Bronchial epithelial cell (primary cell): Measurements from ENCODE around the gene DRAXIN. TPM values are rescaled to one million over a fixed set of nuclear protein-coding genes. Genes with fewer than 3 reads are reported as not detected.

Source experiments
- DNase-seq: peaks from one replicate; pipeline ENCODE4 v3.0.0-alpha.2; 2010; ENCODE audit warnings: low read depth
- FAIRE-seq: peaks from 2 replicates; lab custom pipeline; 2011; peaks lifted over from hg19 to GRCh38; lab: Jason Lieb, UNC
- H3K27me3 ChIP-seq: 2 replicates; pipeline ENCODE4 v1.5.1; 2011; ENCODE audit warnings: low read length; ENCODE audit not compliant: control insufficient read depth, insufficient read depth
- H3K36me3 ChIP-seq: 2 replicates; pipeline ENCODE4 v1.5.1; 2011; ENCODE audit warnings: low read length; ENCODE audit not compliant: control insufficient read depth, insufficient read depth
- H3K4me3 ChIP-seq: 2 replicates; pipeline ENCODE4 v1.5.1; 2011; ENCODE audit warnings: mild to moderate bottlenecking, low read depth, low read length, control low read depth
- CTCF ChIP-seq: IDR thresholded peaks from 2 replicates; pipeline ENCODE4 v1.5.1; 2011; ENCODE audit warnings: mild to moderate bottlenecking, moderate library complexity, low read length, control low read depth, inconsistent platforms; ENCODE audit not compliant: insufficient read depth, severe bottlenecking
- total RNA-seq: library from RNA; depleted of rRNA; stranded (reverse); fragments of >200 nt; gene quantifications from 2 replicates; pipeline ENCODE4 v1.2.1, GENCODE V29; 2014

The DRAXIN gene
- total RNA-seq, 1 donor from 2014 or later, result not detected

- Histone ChIP-seq H3K36me3 (no peaks in the 10 kb centered on the region), H3K4me3 (no peak overlapping the region), H3K27me3 (no peaks in the 10 kb centered on the region)
- TF ChIP-seq CTCF, result no peak
- FAIRE-seq (no peak), DNase-seq (no peak)
These were observed 76.6 kb downstream of the DRAXIN start for GRCh38 chr1:11767922-11768704.

- H3K4me3 ChIP-seq, result no peak overlapping the region
- TF ChIP-seq CTCF, result no peak
- DNase-seq (no peak), FAIRE-seq (no peak)
- no peaks in the 10 kb centered on the region for H3K36me3 ChIP-seq
- H3K27me3 ChIP-seq, result no peaks in the 10 kb centered on the region
These were observed 77.3 kb downstream of the DRAXIN start for GRCh38 chr1:11768821-11769220.

GRCh38 chr1:11769274-11769673 lies 77.8 kb downstream of the DRAXIN start:
- Histone ChIP-seq H3K36me3 (no peaks in the 10 kb centered on the region), H3K4me3 (no peak overlapping the region), H3K27me3 (no peaks in the 10 kb centered on the region)
- no peak for TF ChIP-seq CTCF
- FAIRE-seq (no peak), DNase-seq (no peak)

- TF ChIP-seq CTCF, result no peak
- Histone ChIP-seq H3K4me3 (no peak overlapping the region), H3K27me3 (no peaks in the 10 kb centered on the region), H3K36me3 (no peaks in the 10 kb centered on the region)
- DNase-seq (no peak), FAIRE-seq (no peak)
These were observed 78.5 kb downstream of the DRAXIN start for GRCh38 chr1:11770011-11770410.

GRCh38 chr1:11771481-11772043 lies 80.1 kb downstream of the DRAXIN start:
- no peak for TF ChIP-seq CTCF
- DNase-seq (no peak), FAIRE-seq (no peak)
- Histone ChIP-seq H3K4me3 (no peak overlapping the region), H3K27me3 (no peaks in the 10 kb centered on the region), H3K36me3 (no peaks in the 10 kb centered on the region)
